HepG2 (cell line): ENCODE results near the gene SHMT1. TPM values are rescaled to one million over a fixed set of nuclear protein-coding genes. Genes with fewer than 3 reads are reported as not detected.

Experiments used
- ARNTL ChIP-seq: sonication (generic); formaldehyde crosslinking; IDR thresholded peaks from 2 replicates; pipeline ENCODE4 v1.4.0; 2020; ENCODE audit warnings: mild to moderate bottlenecking, missing genetic modification reagents
- ATM ChIP-seq: fragments of 450-650 bp; IDR thresholded peaks from 2 replicates; pipeline ENCODE4 v1.7.1; 2017; ENCODE audit warnings: mild to moderate bottlenecking, borderline replicate concordance
- FOXM1 ChIP-seq: sonication (generic); formaldehyde crosslinking; IDR thresholded peaks from 2 replicates; pipeline ENCODE4 v1.5.0; 2020; ENCODE audit warnings: missing genetic modification reagents
- GATAD1 ChIP-seq: IDR thresholded peaks from 2 replicates; pipeline ENCODE4 v1.6.1; 2016; ENCODE audit warnings: missing genetic modification reagents, missing compliant biosample characterization
- GPN1 ChIP-seq: sonication (generic); formaldehyde crosslinking; IDR thresholded peaks from 2 replicates; pipeline ENCODE4 v1.5.1; 2020; ENCODE audit warnings: missing genetic modification reagents, borderline replicate concordance
- KLF13 ChIP-seq: sonication (generic); formaldehyde crosslinking; IDR thresholded peaks from 2 replicates; pipeline ENCODE4 v1.4.0; 2020; ENCODE audit warnings: mild to moderate bottlenecking, missing genetic modification reagents
- KLF6 ChIP-seq: IDR thresholded peaks from 2 replicates; pipeline ENCODE4 v1.8.0; 2016; ENCODE audit warnings: missing biosample characterization, missing genetic modification reagents
- MIXL1 ChIP-seq: IDR thresholded peaks from 2 replicates; pipeline ENCODE4 v1.6.1; 2016
- NR2F2 ChIP-seq: IDR thresholded peaks from 2 replicates; pipeline ENCODE4 v1.6.1; 2012; ENCODE audit warnings: low read depth, inconsistent platforms, borderline replicate concordance
- RFXAP ChIP-seq: sonication (generic); formaldehyde crosslinking; IDR thresholded peaks from 2 replicates; pipeline ENCODE4 v1.4.0; 2020; ENCODE audit warnings: missing genetic modification reagents, borderline replicate concordance
- TFAP4 ChIP-seq: sonication (generic); IDR thresholded peaks from 2 replicates; pipeline ENCODE4 v1.6.1; 2016; ENCODE audit warnings: low read depth, borderline replicate concordance
- ZFP1 ChIP-seq: IDR thresholded peaks from 2 replicates; pipeline ENCODE4 v1.6.1; 2016
- ZNF432 ChIP-seq: sonication (generic); formaldehyde crosslinking; IDR thresholded peaks from 2 replicates; pipeline ENCODE4 v1.5.0; 2020; ENCODE audit warnings: missing genetic modification reagents, mild to moderate bottlenecking, borderline replicate concordance
- ZNF484 ChIP-seq: sonication (generic); formaldehyde crosslinking; IDR thresholded peaks from 2 replicates; pipeline ENCODE4 v1.5.1; 2020; ENCODE audit warnings: mild to moderate bottlenecking, low read depth, missing genetic modification reagents, borderline replicate concordance
- ZNF816 ChIP-seq: sonication (generic); formaldehyde crosslinking; IDR thresholded peaks from 2 replicates; pipeline ENCODE4 v1.8.0; 2022; ENCODE audit warnings: missing genetic modification reagents, mild to moderate bottlenecking, borderline replicate concordance
- polyA plus RNA-seq, 8 experiments: library from polyadenylated mRNA; depleted of rRNA in 3 of 8; stranded (reverse) in 7 of 8; unstranded in 1 of 8; fragments of >200 nt; fragmentation: Illumina TruSeq in 4 of 8; extraction: Trizol in 4 of 8; gene quantifications; 2 replicates each; pipeline versions ENCODE4 v1.2.1 to v1.2.3, GENCODE V29; 2011 to 2016; ENCODE audit warnings: low read depth in 4 of 8, missing spikeins in 1 of 8, mixed read lengths in 1 of 8; ENCODE audit not compliant: insufficient read depth in 1 of 8
- total RNA-seq, 5 experiments: library from RNA; depleted of rRNA; stranded (reverse); fragments of >200 nt; fragmentation: Illumina TruSeq; extraction: Trizol; gene quantifications; 2 replicates each; pipeline ENCODE4 v1.2.3, GENCODE V29; 2016; ENCODE audit warnings: low read depth in 1 of 5
- TF ChIP-seq, protein P1 (sequence below): sonication (generic); formaldehyde crosslinking; IDR thresholded peaks from 2 replicates; pipeline ENCODE4 v1.4.0; 2020; ENCODE audit warnings: missing genetic modification reagents
- TF ChIP-seq, protein P2 (sequence below): sonication (generic); formaldehyde crosslinking; IDR thresholded peaks from 2 replicates; pipeline ENCODE4 v1.4.0; 2020; ENCODE audit warnings: missing genetic modification reagents
- TF ChIP-seq, protein P3 (sequence below): sonication (generic); formaldehyde crosslinking; IDR thresholded peaks from 2 replicates; pipeline ENCODE4 v1.4.0; 2020; ENCODE audit warnings: mild to moderate bottlenecking, missing genetic modification reagents
- TF ChIP-seq, protein P4 (sequence below): sonication (generic); formaldehyde crosslinking; IDR thresholded peaks from 2 replicates; pipeline ENCODE4 v1.5.0; 2020; ENCODE audit warnings: missing genetic modification reagents

Gene SHMT1
- total and polyA plus RNA-seq, 2 of the 13 experiments (the other 11 are each of a cell fraction or from before 2014, with no cell fraction given), result 21.3 to 48.8 TPM

DNA sequence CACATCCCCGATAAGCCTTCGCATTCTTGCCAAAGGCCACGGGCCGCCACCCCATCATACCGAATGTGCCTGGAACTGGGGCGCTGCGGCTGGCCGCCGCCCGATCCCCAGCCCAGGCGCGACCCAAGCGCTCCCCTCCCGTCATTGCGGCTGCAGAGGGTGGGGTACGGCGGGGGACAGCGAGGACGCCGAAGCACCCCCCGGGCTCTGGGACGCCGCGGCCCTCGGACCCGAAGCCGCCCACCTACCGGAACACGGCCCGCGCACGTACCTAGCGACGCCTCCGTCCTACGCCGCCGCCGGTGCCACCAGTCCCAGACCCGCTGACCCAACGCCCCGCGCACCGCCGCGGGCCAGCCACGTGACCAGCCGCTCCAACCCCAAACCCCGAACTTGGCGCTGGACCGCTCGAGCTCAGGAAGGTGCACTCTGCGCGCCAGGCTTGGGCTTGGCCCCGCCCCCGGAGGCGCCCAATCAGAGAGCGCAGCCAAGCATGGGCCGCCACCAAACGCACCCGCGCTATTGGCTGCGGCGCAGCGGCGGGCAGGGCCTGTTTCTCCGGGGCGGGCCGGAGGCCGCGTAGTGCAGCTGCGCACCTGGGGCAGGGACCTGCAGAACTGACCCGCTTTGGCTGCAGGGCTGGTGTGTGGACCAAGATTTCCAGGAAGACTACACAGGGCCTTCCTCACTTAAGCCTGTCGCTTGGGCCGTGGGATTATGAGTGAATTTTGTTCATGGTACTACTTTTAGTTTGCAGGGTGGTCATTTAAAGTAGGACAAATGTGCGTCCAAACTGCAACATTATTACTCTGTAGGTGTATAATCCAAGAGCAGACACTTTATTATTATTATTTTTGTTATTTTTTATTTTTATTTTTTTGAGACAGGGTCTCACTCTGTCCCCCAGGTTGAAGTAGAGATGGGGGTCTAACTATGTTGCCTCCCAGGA lies at the start of gene SHMT1 (continued):
- peak; percentile 93 for TF ChIP-seq ARNTL
- TF ChIP-seq GPN1 (CRISPR knock-in tag), result no peak
- no peak for TF ChIP-seq ZNF432
- TF ChIP-seq FOXM1 (CRISPR knock-in tag), result 0 out of 2 replicates have a peak, but pooled peaks have one; percentile 63
- TF ChIP-seq KLF6 (CRISPR knock-in tag), result 0 out of 2 replicates have a peak, but pooled peaks have one; percentile 44
- no peak for TF ChIP-seq ATM
- TF ChIP-seq, protein P1, sequence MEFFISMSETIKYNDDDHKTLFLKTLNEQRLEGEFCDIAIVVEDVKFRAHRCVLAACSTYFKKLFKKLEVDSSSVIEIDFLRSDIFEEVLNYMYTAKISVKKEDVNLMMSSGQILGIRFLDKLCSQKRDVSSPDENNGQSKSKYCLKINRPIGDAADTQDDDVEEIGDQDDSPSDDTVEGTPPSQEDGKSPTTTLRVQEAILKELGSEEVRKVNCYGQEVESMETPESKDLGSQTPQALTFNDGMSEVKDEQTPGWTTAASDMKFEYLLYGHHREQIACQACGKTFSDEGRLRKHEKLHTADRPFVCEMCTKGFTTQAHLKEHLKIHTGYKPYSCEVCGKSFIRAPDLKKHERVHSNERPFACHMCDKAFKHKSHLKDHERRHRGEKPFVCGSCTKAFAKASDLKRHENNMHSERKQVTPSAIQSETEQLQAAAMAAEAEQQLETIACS (CRISPR knock-in tag), result peak; percentile 57; the same call in 1 of the 2 replicates
- TF ChIP-seq, protein P2, sequence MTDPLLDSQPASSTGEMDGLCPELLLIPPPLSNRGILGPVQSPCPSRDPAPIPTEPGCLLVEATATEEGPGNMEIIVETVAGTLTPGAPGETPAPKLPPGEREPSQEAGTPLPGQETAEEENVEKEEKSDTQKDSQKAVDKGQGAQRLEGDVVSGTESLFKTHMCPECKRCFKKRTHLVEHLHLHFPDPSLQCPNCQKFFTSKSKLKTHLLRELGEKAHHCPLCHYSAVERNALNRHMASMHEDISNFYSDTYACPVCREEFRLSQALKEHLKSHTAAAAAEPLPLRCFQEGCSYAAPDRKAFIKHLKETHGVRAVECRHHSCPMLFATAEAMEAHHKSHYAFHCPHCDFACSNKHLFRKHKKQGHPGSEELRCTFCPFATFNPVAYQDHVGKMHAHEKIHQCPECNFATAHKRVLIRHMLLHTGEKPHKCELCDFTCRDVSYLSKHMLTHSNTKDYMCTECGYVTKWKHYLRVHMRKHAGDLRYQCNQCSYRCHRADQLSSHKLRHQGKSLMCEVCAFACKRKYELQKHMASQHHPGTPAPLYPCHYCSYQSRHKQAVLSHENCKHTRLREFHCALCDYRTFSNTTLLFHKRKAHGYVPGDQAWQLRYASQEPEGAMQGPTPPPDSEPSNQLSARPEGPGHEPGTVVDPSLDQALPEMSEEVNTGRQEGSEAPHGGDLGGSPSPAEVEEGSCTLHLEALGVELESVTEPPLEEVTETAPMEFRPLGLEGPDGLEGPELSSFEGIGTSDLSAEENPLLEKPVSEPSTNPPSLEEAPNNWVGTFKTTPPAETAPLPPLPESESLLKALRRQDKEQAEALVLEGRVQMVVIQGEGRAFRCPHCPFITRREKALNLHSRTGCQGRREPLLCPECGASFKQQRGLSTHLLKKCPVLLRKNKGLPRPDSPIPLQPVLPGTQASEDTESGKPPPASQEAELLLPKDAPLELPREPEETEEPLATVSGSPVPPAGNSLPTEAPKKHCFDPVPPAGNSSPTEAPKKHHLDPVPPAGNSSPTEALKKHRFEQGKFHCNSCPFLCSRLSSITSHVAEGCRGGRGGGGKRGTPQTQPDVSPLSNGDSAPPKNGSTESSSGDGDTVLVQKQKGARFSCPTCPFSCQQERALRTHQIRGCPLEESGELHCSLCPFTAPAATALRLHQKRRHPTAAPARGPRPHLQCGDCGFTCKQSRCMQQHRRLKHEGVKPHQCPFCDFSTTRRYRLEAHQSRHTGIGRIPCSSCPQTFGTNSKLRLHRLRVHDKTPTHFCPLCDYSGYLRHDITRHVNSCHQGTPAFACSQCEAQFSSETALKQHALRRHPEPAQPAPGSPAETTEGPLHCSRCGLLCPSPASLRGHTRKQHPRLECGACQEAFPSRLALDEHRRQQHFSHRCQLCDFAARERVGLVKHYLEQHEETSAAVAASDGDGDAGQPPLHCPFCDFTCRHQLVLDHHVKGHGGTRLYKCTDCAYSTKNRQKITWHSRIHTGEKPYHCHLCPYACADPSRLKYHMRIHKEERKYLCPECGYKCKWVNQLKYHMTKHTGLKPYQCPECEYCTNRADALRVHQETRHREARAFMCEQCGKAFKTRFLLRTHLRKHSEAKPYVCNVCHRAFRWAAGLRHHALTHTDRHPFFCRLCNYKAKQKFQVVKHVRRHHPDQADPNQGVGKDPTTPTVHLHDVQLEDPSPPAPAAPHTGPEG (CRISPR knock-in tag), result peak; percentile 75; the same call in 1 of the 2 replicates
- peak; percentile 91 for TF ChIP-seq RFXAP
- TF ChIP-seq, protein P3, sequence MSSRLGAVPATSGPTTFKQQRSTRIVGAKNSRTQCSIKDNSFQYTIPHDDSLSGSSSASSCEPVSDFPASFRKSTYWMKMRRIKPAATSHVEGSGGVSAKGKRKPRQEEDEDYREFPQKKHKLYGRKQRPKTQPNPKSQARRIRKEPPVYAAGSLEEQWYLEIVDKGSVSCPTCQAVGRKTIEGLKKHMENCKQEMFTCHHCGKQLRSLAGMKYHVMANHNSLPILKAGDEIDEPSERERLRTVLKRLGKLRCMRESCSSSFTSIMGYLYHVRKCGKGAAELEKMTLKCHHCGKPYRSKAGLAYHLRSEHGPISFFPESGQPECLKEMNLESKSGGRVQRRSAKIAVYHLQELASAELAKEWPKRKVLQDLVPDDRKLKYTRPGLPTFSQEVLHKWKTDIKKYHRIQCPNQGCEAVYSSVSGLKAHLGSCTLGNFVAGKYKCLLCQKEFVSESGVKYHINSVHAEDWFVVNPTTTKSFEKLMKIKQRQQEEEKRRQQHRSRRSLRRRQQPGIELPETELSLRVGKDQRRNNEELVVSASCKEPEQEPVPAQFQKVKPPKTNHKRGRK (CRISPR knock-in tag), result no peak
- TF ChIP-seq ZFP1, result no peak
- TF ChIP-seq, protein P4, sequence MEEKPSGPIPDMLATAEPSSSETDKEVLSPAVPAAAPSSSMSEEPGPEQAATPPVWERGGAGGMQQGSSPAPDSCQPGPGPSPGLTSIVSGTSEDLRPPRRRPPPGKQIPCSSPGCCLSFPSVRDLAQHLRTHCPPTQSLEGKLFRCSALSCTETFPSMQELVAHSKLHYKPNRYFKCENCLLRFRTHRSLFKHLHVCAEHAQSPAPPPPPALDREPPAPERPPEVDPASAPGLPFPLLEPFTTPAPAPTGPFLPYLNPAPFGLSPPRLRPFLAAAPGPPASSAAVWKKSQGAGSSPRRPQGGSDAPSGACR (CRISPR knock-in tag), result no peak
- TF ChIP-seq TFAP4, result peak; percentile 40; the same call in 1 of the 2 replicates
- TF ChIP-seq ZNF816 (CRISPR knock-in tag), result peak; percentile 85
- TF ChIP-seq KLF13 (CRISPR knock-in tag), result no peak
- peak; percentile 36; the same call in 1 of the 2 replicates for TF ChIP-seq GATAD1
- no peak for TF ChIP-seq NR2F2
- no peak for TF ChIP-seq ZNF484 (CRISPR knock-in tag)
- no peak for TF ChIP-seq MIXL1 (CRISPR knock-in tag)
